Measurements from ENCODE around the gene TLCD1.

GRCh38 chr17:28765038-28765437 lies 39.0 kb upstream of the TLCD1 start:
- TF ChIP-seq CTCF (IDR thresholded peaks at IDR 0.05) (no peak), POLR2A (IDR thresholded peaks at IDR 0.05) (no peak)
